HEK293 (cell line): Measurements from ENCODE around the gene PPP3CA.

Source experiments
- CTCF ChIA-PET: fragments of 350-600 bp; formaldehyde crosslinking; extraction: SDS; loops from one replicate; lab custom pipeline; 2021; ENCODE audit warnings: antibody characterized with exemption; lab: Yijun Ruan, JAX
- POLR2A ChIA-PET: fragments of 300-600 bp; formaldehyde crosslinking; extraction: SDS; loops from one replicate; lab custom pipeline; 2020; ENCODE audit warnings: antibody characterized with exemption, inconsistent platforms; lab: Yijun Ruan, JAX
- H3K27ac ChIP-seq: fragments of 200-500 bp; sonication (Bioruptor generic); 2 replicates; pipeline ENCODE4 v1.5.1; 2014; ENCODE audit warnings: low read depth, low read length, control low read depth, inconsistent platforms; ENCODE audit errors: extremely low read depth
- H3K36me3 ChIP-seq, 2 experiments: fragments of 200-500 bp in 1 of 2; sonication (Bioruptor generic) in 1 of 2; 1 replicate in 1 of 2; 2 replicates in 1 of 2; pipeline ENCODE4 v1.5.1; 2014 to 2017; ENCODE audit warnings: inconsistent platforms in 2 of 2, low read length in 2 of 2; ENCODE audit not compliant: control insufficient read depth in 2 of 2, insufficient read depth in 1 of 2
- H3K4me1 ChIP-seq: fragments of 200-500 bp; sonication (Bioruptor generic); 2 replicates; pipeline ENCODE4 v1.5.1; 2014; ENCODE audit warnings: mild to moderate bottlenecking, low read length, inconsistent platforms; ENCODE audit not compliant: control insufficient read depth, insufficient read depth
- H3K4me3 ChIP-seq: 2 replicates; pipeline ENCODE4 v1.5.1; 2011; ENCODE audit warnings: low read depth, mild to moderate bottlenecking, control low read depth, low read length, moderate library complexity
- H3K9me3 ChIP-seq: fragments of 200-500 bp; sonication (Bioruptor generic); 2 replicates; pipeline ENCODE4 v1.5.1; 2014; ENCODE audit warnings: low read depth, low read length, inconsistent platforms; ENCODE audit not compliant: control insufficient read depth, insufficient read depth
- AEBP2 ChIP-seq: fragments of 450-650 bp; formaldehyde crosslinking; IDR thresholded peaks from 2 replicates; pipeline ENCODE4 v1.5.1; 2016; ENCODE audit warnings: missing biosample characterization, missing genetic modification characterization, borderline replicate concordance
- KLF1 ChIP-seq: fragments of 450-650 bp; formaldehyde crosslinking; IDR thresholded peaks from 2 replicates; pipeline ENCODE4 v1.5.1; 2016; ENCODE audit warnings: missing biosample characterization, missing genetic modification characterization
- MZF1 ChIP-seq: fragments of 450-650 bp; formaldehyde crosslinking; IDR thresholded peaks from 2 replicates; pipeline ENCODE4 v1.5.1; 2017; ENCODE audit warnings: missing biosample characterization, missing genetic modification characterization, borderline replicate concordance
- SP7 ChIP-seq: fragments of 450-650 bp; formaldehyde crosslinking; IDR thresholded peaks from 2 replicates; pipeline ENCODE4 v1.5.1; 2016; ENCODE audit warnings: missing biosample characterization, missing genetic modification characterization
- ZBTB20 ChIP-seq: fragments of 450-650 bp; formaldehyde crosslinking; IDR thresholded peaks from 2 replicates; pipeline ENCODE4 v1.5.1; 2016; ENCODE audit warnings: missing biosample characterization, missing genetic modification characterization
- ZBTB49 ChIP-seq: fragments of 450-650 bp; formaldehyde crosslinking; IDR thresholded peaks from 2 replicates; pipeline ENCODE4 v1.5.1; 2016; ENCODE audit warnings: missing biosample characterization, missing genetic modification characterization, low read depth
- ZFHX2 ChIP-seq: fragments of 450-650 bp; formaldehyde crosslinking; conservative IDR thresholded peaks from 2 replicates; pipeline ENCODE4 v1.5.1; 2016; ENCODE audit warnings: missing biosample characterization, missing genetic modification characterization
- ZFP41 ChIP-seq: fragments of 450-650 bp; formaldehyde crosslinking; IDR thresholded peaks from 2 replicates; pipeline ENCODE4 v1.5.1; 2016; ENCODE audit warnings: missing biosample characterization, missing genetic modification characterization, borderline replicate concordance
- ZNF132 ChIP-seq: fragments of 450-650 bp; formaldehyde crosslinking; IDR thresholded peaks from 2 replicates; pipeline ENCODE4 v1.5.1; 2017; ENCODE audit warnings: missing biosample characterization, missing genetic modification characterization, borderline replicate concordance
- ZNF2 ChIP-seq: fragments of 450-650 bp; formaldehyde crosslinking; IDR thresholded peaks from 2 replicates; pipeline ENCODE4 v1.5.1; 2016; ENCODE audit warnings: missing biosample characterization, missing genetic modification characterization
- ZNF202 ChIP-seq: fragments of 450-650 bp; formaldehyde crosslinking; IDR thresholded peaks from 2 replicates; pipeline ENCODE4 v1.5.1; 2016; ENCODE audit warnings: missing biosample characterization, missing genetic modification characterization, borderline replicate concordance
- ZNF26 ChIP-seq: fragments of 450-650 bp; formaldehyde crosslinking; IDR thresholded peaks from 2 replicates; pipeline ENCODE4 v1.5.1; 2016; ENCODE audit warnings: missing biosample characterization, missing genetic modification characterization
- ZNF362 ChIP-seq: fragments of 450-650 bp; formaldehyde crosslinking; IDR thresholded peaks from 2 replicates; pipeline ENCODE4 v1.5.1; 2016; ENCODE audit warnings: missing biosample characterization, missing genetic modification characterization
- ZNF394 ChIP-seq: fragments of 450-650 bp; formaldehyde crosslinking; IDR thresholded peaks from 2 replicates; pipeline ENCODE4 v1.5.1; 2016; ENCODE audit warnings: missing biosample characterization, missing genetic modification characterization, mild to moderate bottlenecking, moderate library complexity, borderline replicate concordance
- ZNF398 ChIP-seq: fragments of 450-650 bp; formaldehyde crosslinking; IDR thresholded peaks from 2 replicates; pipeline ENCODE4 v1.5.1; 2017; ENCODE audit warnings: missing biosample characterization, missing genetic modification characterization
- ZNF416 ChIP-seq: fragments of 450-650 bp; formaldehyde crosslinking; IDR thresholded peaks from 2 replicates; pipeline ENCODE4 v1.5.1; 2016; ENCODE audit warnings: missing biosample characterization, missing genetic modification characterization
- ZNF48 ChIP-seq: fragments of 450-650 bp; formaldehyde crosslinking; IDR thresholded peaks from 2 replicates; pipeline ENCODE4 v1.5.1; 2016; ENCODE audit warnings: missing biosample characterization, missing genetic modification characterization
- ZNF530 ChIP-seq: fragments of 450-650 bp; formaldehyde crosslinking; IDR thresholded peaks from 2 replicates; pipeline ENCODE4 v1.5.1; 2016; ENCODE audit warnings: low read depth, missing biosample characterization, missing genetic modification characterization
- ZNF549 ChIP-seq: fragments of 450-650 bp; IDR thresholded peaks from 2 replicates; pipeline ENCODE4 v1.5.1; 2018; ENCODE audit warnings: missing biosample characterization, missing genetic modification characterization, mild to moderate bottlenecking, inconsistent platforms, moderate library complexity
- ZNF558 ChIP-seq: fragments of 450-650 bp; formaldehyde crosslinking; IDR thresholded peaks from 2 replicates; pipeline ENCODE4 v1.5.1; 2016; ENCODE audit warnings: missing biosample characterization, missing genetic modification characterization
- ZNF624 ChIP-seq: fragments of 450-650 bp; formaldehyde crosslinking; IDR thresholded peaks from 2 replicates; pipeline ENCODE4 v1.5.1; 2017; ENCODE audit warnings: missing biosample characterization, missing genetic modification characterization
- ZNF645 ChIP-seq: fragments of 450-650 bp; formaldehyde crosslinking; IDR thresholded peaks from 2 replicates; pipeline ENCODE4; 2016; ENCODE audit warnings: missing biosample characterization, missing genetic modification characterization
- ZNF660 ChIP-seq: fragments of 450-650 bp; IDR thresholded peaks from 2 replicates; pipeline ENCODE4 v1.5.1; 2018; ENCODE audit warnings: missing biosample characterization, mild to moderate bottlenecking, missing genetic modification characterization
- ZNF664 ChIP-seq: fragments of 450-650 bp; formaldehyde crosslinking; IDR thresholded peaks from 2 replicates; pipeline ENCODE4 v1.5.1; 2016; ENCODE audit warnings: missing biosample characterization, missing genetic modification characterization
- ZNF777 ChIP-seq: fragments of 450-650 bp; formaldehyde crosslinking; IDR thresholded peaks from 2 replicates; pipeline ENCODE4 v1.5.1; 2017; ENCODE audit warnings: missing biosample characterization, missing genetic modification characterization, borderline replicate concordance
- ZNF843 ChIP-seq: fragments of 450-650 bp; formaldehyde crosslinking; IDR thresholded peaks from 2 replicates; pipeline ENCODE4 v1.5.1; 2016; ENCODE audit warnings: missing biosample characterization, missing genetic modification characterization
- ZXDB ChIP-seq: fragments of 450-650 bp; formaldehyde crosslinking; IDR thresholded peaks from 2 replicates; pipeline ENCODE4 v1.5.1; 2016; ENCODE audit warnings: missing biosample characterization, missing genetic modification characterization

The PPP3CA gene

GRCh38 chr4:101289306-101289705 is 58.0 kb downstream of the PPP3CA start:
- TF ChIP-seq ZNF645: no peak
- TF ChIP-seq ZNF664 (tag by site-specific recombination): no peak
- TF ChIP-seq ZNF26 (tag by site-specific recombination): no peak
- no peak for TF ChIP-seq ZNF530
- no peak for TF ChIP-seq ZNF416
- TF ChIP-seq ZNF843 (tag by site-specific recombination): no peak
- no peak for TF ChIP-seq ZNF398 (tag by site-specific recombination)
- TF ChIP-seq ZNF394: no peak
- TF ChIP-seq ZNF549 (tag by site-specific recombination): no peak
- TF ChIP-seq ZNF2 (tag by site-specific recombination): no peak
- no peak for TF ChIP-seq ZNF132 (tag by site-specific recombination)
- no peak for TF ChIP-seq KLF1
- no peak for TF ChIP-seq ZNF777 (tag by site-specific recombination)
- TF ChIP-seq ZNF48 (tag by site-specific recombination): no peak
- TF ChIP-seq ZFHX2 (tag by site-specific recombination): no peak
- no peak for TF ChIP-seq ZNF202 (tag by site-specific recombination)
- TF ChIP-seq ZNF362: no peak
- TF ChIP-seq ZNF624 (tag by site-specific recombination): no peak
- TF ChIP-seq SP7 (tag by site-specific recombination): no peak
- Histone ChIP-seq H3K27ac (no peak overlapping the region), H3K4me3 (no peak overlapping the region), H3K36me3 (no peaks in the 10 kb centered on the region), H3K4me1 (peaks cover 4% of the 10 kb centered on the region), H3K9me3 (no peaks in the 10 kb centered on the region)
- ChIA-PET CTCF (interaction anchor here (0.6 kb wide), 1 partner anchor 163 kb away, joined by 5 read pairs; no protein-coding TSS in a partner anchor), POLR2A (no interaction called here)

- POLR2A ChIA-PET: no interaction called here
- no peak overlapping the region for H3K27ac ChIP-seq
- CTCF ChIA-PET: interaction anchor here (0.6 kb wide), 1 partner anchor 164 kb away, joined by 5 read pairs; no protein-coding TSS in a partner anchor
- TF ChIP-seq AEBP2 (tag by site-specific recombination): no peak
- TF ChIP-seq ZXDB: no peak
- no peak for TF ChIP-seq ZFP41
- TF ChIP-seq ZBTB20: no peak
- TF ChIP-seq MZF1: no peak
- TF ChIP-seq ZNF558: no peak
- TF ChIP-seq ZBTB49: no peak
- no peak for TF ChIP-seq ZNF660 (tag by site-specific recombination)
Measured at GRCh38 chr4:101288365-101289145, 58.8 kb downstream of the PPP3CA start.

More at GRCh38 chr4:101288365-101289145, 58.8 kb downstream of the PPP3CA start:
- Histone ChIP-seq H3K9me3 (no peaks in the 10 kb centered on the region), H3K4me1 (peaks cover 4% of the 10 kb centered on the region), H3K36me3 (no peaks in the 10 kb centered on the region), H3K4me3 (no peak overlapping the region)
